ENCODE data around the gene TIMP1. TPM values are rescaled to one million over a fixed set of nuclear protein-coding genes. Genes with fewer than 3 reads are reported as not detected.

The TIMP1 gene
- total RNA-seq, 2 donors from 2014 or later, result 31.5 to 71.2 TPM

DNA sequence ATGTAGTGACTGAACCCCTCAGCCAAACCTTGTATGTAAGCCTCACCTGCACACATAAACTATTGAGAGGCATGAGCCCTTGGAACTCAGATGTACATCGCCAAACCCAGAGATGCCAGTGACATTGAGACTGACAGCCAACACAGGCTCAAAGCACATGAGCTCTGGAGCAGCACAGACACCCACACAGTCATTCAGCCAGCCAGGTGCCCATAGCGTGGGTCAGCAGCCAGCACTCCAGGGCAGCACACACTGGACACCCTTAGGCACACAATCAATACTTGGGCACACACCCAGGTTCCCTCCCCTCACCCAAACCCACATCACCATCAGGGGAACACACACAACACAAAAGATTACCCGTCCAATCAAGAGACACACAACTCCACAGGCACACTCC, 4.3 kb upstream of the TIMP1 start:
- H3K27ac Mint-ChIP-seq, result no peak overlapping the region
- no peaks in the 10 kb centered on the region for H3K36me3 Mint-ChIP-seq (ENCODE audit: insufficient read depth in 2 of 2)

DNA sequence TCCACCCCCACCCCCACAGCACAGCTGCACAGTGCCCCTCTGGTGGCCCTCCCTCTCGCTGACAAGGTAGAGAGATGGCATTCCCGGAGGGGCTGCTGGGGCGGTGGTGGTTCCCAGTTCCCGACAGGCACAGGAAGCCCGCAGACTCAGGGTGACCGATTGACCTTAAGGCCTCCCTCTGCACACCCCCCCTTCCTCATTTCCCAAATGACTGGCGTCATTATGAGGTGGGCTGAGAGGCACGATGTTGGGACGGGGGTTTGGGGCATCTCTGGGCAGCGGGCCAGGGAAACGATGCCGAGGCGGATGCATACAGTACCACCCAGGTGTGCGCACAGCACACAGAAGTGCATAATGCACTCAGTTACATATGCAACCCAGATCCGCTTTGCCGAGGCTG, 3.5 kb upstream of the TIMP1 start:
- no peak for ATAC-seq (replicated peaks in 1 of 2)
- Mint-ChIP-seq H3K4me3 (peak overlapping the region in 1 of 2 donors; percentile 66), H3K4me1 (ENCODE audit: low read depth) (peaks cover 43% of the 10 kb centered on the region), H3K36me3 (ENCODE audit: insufficient read depth in 2 of 2) (no peaks in the 10 kb centered on the region), H3K9me3 (no peaks in the 10 kb centered on the region), H3K27ac (no peak overlapping the region), H3K27me3 (ENCODE audit: low read depth) (peaks cover 24% of the 10 kb centered on the region)
- DNase-seq, result no peak

More for the DNA sequence above, 4.3 kb upstream of the TIMP1 start:
- H3K4me3 Mint-ChIP-seq, result no peak overlapping the region
- peaks cover 31% of the 10 kb centered on the region for H3K27me3 Mint-ChIP-seq (ENCODE audit: low read depth)
- ATAC-seq (replicated peaks in 1 of 2) (no peak), DNase-seq (no peak)
- H3K9me3 Mint-ChIP-seq, result no peaks in the 10 kb centered on the region
- peaks cover 45% of the 10 kb centered on the region for H3K4me1 Mint-ChIP-seq (ENCODE audit: low read depth)

DNA sequence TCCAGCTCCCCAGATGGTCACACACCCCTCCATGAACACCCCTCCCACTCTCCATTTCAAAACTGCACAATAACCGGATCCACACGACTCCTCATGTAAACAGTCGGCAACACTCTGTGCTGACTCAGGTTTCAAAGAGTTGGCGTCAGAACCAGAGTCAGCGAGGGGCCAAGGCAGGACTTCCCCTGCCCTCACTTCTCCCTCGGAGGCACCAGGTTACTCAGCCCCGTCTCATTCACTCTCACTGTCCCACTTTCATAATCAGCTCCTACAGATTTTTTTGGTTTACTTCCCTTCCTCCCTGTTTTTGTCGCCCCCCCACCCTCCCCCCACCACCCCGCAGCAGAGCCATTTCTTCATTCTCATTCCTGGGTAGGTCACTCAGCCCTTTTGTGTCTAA, 2.7 kb upstream of the TIMP1 start:
- Mint-ChIP-seq H3K4me3 (peak overlapping the region; percentile 66 to 67), H3K4me1 (ENCODE audit: low read depth) (peaks cover 46% of the 10 kb centered on the region), H3K27me3 (ENCODE audit: low read depth) (peaks cover 23% of the 10 kb centered on the region), H3K9me3 (no peaks in the 10 kb centered on the region), H3K36me3 (ENCODE audit: insufficient read depth in 2 of 2) (no peaks in the 10 kb centered on the region), H3K27ac (no peak overlapping the region)
- ATAC-seq (replicated peaks in 1 of 2), result peak; percentile 70 to 83
- peak; percentile 61 to 67 for DNase-seq

DNA sequence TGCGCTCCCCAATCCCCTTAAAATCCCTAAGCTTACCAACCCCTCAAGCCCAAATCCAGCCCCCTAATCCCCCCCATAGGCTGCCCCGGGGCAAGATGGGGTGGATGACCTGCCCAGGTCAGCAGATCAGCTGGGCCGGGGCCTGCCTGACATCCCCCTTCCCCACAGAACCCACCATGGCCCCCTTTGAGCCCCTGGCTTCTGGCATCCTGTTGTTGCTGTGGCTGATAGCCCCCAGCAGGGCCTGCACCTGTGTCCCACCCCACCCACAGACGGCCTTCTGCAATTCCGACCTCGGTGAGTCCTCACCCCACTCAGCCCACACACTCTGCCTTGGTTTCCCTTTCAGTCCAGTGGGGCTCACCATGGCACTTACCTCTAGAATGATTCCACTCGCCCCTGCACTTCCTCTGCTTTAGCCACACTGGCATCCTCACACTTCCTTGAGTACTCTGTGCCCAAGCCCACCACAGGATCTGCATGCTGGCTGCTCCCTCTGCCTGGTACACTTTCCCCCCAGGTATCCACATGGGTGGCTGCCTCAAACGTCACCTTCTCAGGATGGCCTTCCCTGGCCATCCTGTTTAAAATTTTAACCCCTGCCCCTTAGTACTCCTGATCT, 1.1 kb downstream of the TIMP1 start:
- ATAC-seq (replicated peaks in 1 of 2) (no peak), DNase-seq (no peak)
- no peaks in the 10 kb centered on the region for H3K36me3 Mint-ChIP-seq (ENCODE audit: insufficient read depth in 2 of 2)
- peaks cover 41% of the 10 kb centered on the region for H3K4me1 Mint-ChIP-seq (ENCODE audit: low read depth)
- H3K9me3 Mint-ChIP-seq, result no peaks in the 10 kb centered on the region
- H3K27ac Mint-ChIP-seq, result peak overlapping the region; percentile 53
- peak overlapping the region; percentile 57 to 88 for H3K4me3 Mint-ChIP-seq
- peaks cover 3% of the 10 kb centered on the region for H3K27me3 Mint-ChIP-seq (ENCODE audit: low read depth)

DNA sequence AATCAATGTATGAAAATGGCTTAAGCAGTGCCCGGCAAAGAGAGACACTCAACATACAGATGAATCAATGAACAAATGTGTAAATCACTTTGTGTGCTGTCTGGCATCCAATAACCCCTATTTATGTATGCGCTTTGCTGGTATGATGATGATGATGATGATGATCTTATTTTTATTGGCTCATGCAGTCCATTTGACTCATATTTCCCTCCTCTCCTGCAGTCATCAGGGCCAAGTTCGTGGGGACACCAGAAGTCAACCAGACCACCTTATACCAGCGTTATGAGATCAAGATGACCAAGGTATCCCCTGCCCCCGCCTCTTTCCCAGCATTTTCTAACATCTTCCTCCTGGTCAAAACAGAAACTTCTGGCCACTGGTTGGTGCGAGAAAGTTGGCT, 2.5 kb downstream of the TIMP1 start:
- Mint-ChIP-seq H3K4me3 (no peak overlapping the region), H3K36me3 (ENCODE audit: insufficient read depth in 2 of 2) (no peaks in the 10 kb centered on the region)
- no peak for ATAC-seq (replicated peaks in 1 of 2)

DNA sequence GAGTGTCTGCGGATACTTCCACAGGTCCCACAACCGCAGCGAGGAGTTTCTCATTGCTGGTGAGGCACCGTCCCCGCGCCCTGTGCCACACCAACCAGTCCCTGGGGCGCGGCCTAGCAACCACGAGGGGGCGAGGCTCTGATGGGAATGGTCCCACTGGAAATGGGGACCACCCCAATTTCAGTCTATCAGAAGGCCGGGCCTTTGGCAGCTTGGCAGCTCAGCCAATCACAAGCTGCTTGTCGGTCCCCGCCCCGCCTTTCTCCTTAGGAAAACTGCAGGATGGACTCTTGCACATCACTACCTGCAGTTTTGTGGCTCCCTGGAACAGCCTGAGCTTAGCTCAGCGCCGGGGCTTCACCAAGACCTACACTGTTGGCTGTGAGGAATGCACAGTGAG, 3.0 kb downstream of the TIMP1 start:
- ATAC-seq (replicated peaks in 1 of 2) (no peak), DNase-seq (no peak)
- Mint-ChIP-seq H3K36me3 (ENCODE audit: insufficient read depth in 2 of 2) (no peaks in the 10 kb centered on the region), H3K27ac (no peak overlapping the region), H3K4me3 (no peak overlapping the region), H3K4me1 (ENCODE audit: low read depth) (peaks cover 25% of the 10 kb centered on the region), H3K27me3 (ENCODE audit: low read depth) (no peaks in the 10 kb centered on the region), H3K9me3 (no peaks in the 10 kb centered on the region)

More for the DNA sequence above, 2.5 kb downstream of the TIMP1 start:
- H3K27ac Mint-ChIP-seq, result no peak overlapping the region
- peaks cover 29% of the 10 kb centered on the region for H3K4me1 Mint-ChIP-seq (ENCODE audit: low read depth)
- H3K27me3 Mint-ChIP-seq (ENCODE audit: low read depth), result no peaks in the 10 kb centered on the region
- H3K9me3 Mint-ChIP-seq, result no peaks in the 10 kb centered on the region
- DNase-seq, result no peak

DNA sequence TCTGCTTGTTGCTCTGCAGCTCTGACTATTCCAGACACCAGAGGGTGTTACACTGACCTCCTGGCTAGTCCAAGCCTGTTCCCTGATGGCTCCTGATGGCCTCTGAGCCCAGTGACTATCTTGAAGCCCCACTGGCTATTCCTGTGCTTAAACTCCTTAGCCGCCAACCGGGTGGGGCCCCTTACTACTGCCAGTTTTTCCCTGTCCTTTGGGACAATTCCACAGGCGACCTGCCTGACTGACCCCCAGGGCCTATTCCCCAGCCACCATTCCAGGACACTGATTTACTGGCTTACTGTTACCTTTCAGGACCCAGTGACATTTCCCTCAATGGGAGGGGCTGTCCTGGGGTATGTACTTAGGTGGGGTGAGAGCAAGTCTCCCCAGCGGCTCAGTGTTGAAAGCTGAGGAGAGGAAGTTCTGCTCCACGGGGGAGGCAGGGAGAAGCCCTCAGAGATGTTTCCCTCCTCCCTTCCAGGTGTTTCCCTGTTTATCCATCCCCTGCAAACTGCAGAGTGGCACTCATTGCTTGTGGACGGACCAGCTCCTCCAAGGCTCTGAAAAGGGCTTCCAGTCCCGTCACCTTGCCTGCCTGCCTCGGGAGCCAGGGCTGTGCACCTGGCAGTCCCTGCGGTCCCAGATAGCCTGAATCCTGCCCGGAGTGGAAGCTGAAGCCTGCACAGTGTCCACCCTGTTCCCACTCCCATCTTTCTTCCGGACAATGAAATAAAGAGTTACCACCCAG, 4.0 kb downstream of the TIMP1 start:
- ATAC-seq (replicated peaks in 1 of 2) (no peak), DNase-seq (no peak)
- no peaks in the 10 kb centered on the region for H3K36me3 Mint-ChIP-seq (ENCODE audit: insufficient read depth in 2 of 2)
- H3K27me3 Mint-ChIP-seq (ENCODE audit: low read depth), result no peaks in the 10 kb centered on the region
- H3K27ac Mint-ChIP-seq, result no peak overlapping the region
- no peak overlapping the region for H3K4me3 Mint-ChIP-seq
- no peaks in the 10 kb centered on the region for H3K9me3 Mint-ChIP-seq
- H3K4me1 Mint-ChIP-seq (ENCODE audit: low read depth), result peaks cover 23% of the 10 kb centered on the region

DNA sequence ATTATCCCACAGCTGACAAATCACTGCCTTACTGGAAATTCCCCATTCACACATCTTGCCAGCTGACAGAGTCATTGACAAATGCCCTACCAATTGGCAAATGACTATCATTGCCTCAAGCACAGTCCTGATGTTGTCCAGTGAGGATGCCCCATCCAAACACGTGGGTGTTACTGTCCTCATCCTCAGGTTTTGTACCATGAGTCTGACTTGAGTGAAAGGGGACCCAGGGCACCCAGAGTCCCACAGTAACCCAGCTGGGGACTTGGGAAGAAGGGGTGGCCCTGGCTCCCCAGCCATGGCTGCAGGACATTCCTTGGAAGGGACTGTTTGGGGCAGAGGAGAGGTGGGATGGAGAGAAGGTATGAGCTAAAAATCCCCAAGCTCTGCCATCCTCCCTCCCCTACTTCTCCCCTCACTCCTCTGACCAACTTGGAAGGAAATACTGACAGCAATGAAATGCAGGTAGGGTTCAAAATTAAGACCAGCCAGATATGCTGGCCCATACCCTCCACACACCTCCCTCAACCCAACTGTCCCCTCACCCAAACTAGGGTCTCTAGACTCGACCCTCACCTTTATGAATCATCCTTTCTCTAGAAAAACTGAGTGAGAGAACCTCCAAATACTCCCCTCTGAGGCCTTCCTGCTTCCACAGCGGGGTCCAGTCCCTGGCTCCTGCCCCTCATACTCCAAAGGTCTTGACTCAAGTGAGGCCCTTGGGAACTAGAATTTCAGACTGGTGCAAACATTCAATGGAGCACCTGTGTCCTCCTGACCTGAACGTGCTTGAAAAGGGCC, 5.1 kb downstream of the TIMP1 start:
- peaks cover 12% of the 10 kb centered on the region for H3K4me1 Mint-ChIP-seq (ENCODE audit: low read depth)
- ATAC-seq (replicated peaks in 1 of 2), result no peak

DNA sequence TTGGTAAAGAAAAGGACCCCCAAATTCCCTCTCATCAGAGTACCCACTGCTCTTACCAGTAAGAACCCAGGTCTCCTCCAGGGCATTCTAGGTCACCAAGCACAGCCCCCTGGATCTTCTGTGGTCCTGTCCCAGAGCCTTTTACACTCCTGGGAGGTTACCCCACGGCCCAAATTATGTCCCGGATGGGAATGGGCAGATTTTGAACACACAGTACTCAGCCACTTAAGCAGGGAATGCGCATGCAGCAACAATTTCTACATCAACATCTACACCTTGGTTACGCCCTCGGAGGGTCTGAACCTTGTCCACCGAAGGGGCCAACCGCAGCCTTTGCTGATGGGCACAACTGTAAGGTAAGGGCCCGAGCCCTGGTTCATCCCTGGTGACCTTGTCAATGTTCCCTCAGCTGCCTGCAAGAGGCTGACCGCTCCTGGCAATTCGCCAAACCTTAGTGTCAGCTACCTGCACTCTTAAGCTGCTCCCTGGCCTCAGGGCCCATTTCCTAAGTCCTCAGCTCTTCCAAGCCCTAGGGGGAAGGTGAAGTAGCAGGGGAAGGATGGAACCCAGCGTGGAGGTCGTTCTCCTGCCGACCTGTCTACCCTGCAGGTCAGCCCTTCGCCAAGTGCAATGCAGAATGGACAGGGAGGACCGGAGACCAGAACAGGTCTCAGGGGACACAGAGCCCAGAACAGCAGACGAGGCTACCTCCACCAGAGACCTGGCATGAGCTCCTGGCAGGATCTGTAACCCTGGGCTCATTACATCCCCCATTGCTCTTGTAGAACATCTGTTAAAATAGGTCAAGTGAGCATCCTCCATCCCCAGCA, 5.9 kb downstream of the TIMP1 start:
- DNase-seq (no peak), ATAC-seq (replicated peaks in 1 of 2) (no peak)
- no peak overlapping the region for H3K27ac Mint-ChIP-seq
- no peaks in the 10 kb centered on the region for H3K9me3 Mint-ChIP-seq
- no peak overlapping the region for H3K4me3 Mint-ChIP-seq
- H3K27me3 Mint-ChIP-seq (ENCODE audit: low read depth), result no peaks in the 10 kb centered on the region
- H3K4me1 Mint-ChIP-seq (ENCODE audit: low read depth), result peaks cover 9% of the 10 kb centered on the region
- no peaks in the 10 kb centered on the region for H3K36me3 Mint-ChIP-seq (ENCODE audit: insufficient read depth in 2 of 2)

More for the DNA sequence above, 5.1 kb downstream of the TIMP1 start:
- no peaks in the 10 kb centered on the region for H3K27me3 Mint-ChIP-seq (ENCODE audit: low read depth)
- no peaks in the 10 kb centered on the region for H3K36me3 Mint-ChIP-seq (ENCODE audit: insufficient read depth in 2 of 2)
- no peak overlapping the region for H3K4me3 Mint-ChIP-seq
- no peak overlapping the region for H3K27ac Mint-ChIP-seq
- DNase-seq, result no peak
- H3K9me3 Mint-ChIP-seq, result no peaks in the 10 kb centered on the region

DNA sequence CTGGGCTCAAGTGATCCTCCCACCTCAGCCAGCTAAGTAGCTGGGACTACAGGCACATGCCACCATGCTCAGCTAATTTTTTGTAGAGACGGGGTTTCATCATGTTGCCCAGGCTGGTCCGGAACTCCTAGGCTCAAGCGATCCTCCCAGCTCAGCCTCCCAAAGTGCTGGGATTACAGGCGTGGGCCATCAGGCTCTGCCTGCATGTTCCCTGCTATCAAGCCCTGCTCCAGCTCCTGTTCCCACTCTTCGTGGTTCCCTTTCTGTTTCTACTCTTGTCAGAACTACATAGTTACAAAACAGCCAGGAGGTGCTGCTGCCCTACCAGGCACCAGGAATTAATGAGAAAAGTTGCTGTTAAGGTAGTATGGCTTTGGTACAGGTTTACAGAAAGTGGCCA, 8.7 kb downstream of the TIMP1 start:
- no peak for DNase-seq
- Mint-ChIP-seq H3K4me1 (ENCODE audit: low read depth) (no peaks in the 10 kb centered on the region), H3K9me3 (no peaks in the 10 kb centered on the region), H3K4me3 (no peak overlapping the region), H3K36me3 (ENCODE audit: insufficient read depth in 2 of 2) (peaks cover 0 to 2% of the 10 kb centered on the region in 2 donors), H3K27ac (no peak overlapping the region), H3K27me3 (ENCODE audit: low read depth) (no peaks in the 10 kb centered on the region)
- no peak for ATAC-seq (replicated peaks in 1 of 2)

DNA sequence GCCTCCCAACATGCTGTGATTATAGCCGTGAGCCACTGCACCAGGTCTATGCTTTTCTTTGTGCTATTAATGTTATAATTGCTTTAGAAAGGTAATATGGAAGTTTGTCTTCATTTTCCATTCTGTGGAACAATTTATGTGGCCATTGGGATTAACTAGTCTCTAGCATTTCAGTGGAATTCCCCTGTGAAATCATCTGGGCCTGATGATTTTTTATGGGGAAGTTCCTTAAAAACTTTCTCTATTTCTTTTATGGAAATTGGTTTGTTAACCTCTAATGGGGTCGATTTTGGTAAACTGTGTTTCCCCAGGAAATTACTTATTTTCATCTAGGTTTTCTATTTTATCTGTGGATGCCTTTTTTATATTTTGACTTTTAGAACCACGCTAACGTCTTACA, 11.3 kb downstream of the TIMP1 start:
- Mint-ChIP-seq H3K36me3 (ENCODE audit: insufficient read depth in 2 of 2) (peaks cover 5 to 9% of the 10 kb centered on the region in 2 donors), H3K9me3 (peaks cover 4 to 7% of the 10 kb centered on the region in 2 donors), H3K4me1 (ENCODE audit: low read depth) (no peaks in the 10 kb centered on the region), H3K27me3 (ENCODE audit: low read depth) (no peaks in the 10 kb centered on the region), H3K4me3 (no peak overlapping the region), H3K27ac (no peak overlapping the region)
- DNase-seq (no peak), ATAC-seq (replicated peaks in 1 of 2) (no peak)

DNA sequence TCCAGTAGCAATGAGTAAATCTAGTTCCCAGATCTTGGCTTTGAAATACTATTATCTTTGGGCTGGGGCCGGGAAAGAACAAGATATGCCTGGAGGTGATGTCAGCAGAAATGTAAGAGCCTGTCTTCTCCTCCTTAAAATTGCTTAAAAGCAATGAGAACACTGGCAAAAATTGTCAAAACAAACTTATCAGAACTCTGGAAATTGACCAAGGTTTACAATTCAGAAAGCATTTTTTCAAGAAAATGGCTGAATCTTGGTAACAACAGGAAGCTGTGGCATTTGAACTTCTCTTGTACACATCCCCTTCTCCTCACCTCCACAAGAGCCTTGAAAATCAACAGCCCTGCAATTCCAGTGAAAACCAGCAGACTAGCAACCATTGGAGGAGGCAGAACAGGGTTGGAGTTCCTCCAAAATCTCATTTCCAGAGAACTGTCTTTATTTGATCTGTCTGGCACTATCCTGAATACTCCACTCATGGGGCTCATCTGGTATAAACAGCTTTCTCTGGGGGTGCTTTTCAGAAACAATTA, 13.5 kb downstream of the TIMP1 start:
- H3K4me1 Mint-ChIP-seq (ENCODE audit: low read depth), result no peaks in the 10 kb centered on the region
- H3K36me3 Mint-ChIP-seq (ENCODE audit: insufficient read depth in 2 of 2), result peaks cover 5 to 9% of the 10 kb centered on the region in 2 donors
- peak overlapping the region; percentile 72 for H3K27ac Mint-ChIP-seq
- peaks cover 8% of the 10 kb centered on the region for H3K27me3 Mint-ChIP-seq (ENCODE audit: low read depth)
- no peak for ATAC-seq (replicated peaks in 1 of 2)
- peaks cover 4 to 7% of the 10 kb centered on the region in 2 donors for H3K9me3 Mint-ChIP-seq
- H3K4me3 Mint-ChIP-seq, result no peak overlapping the region
- no peak for DNase-seq

All from activated T-cell treated with anti-CD3 and anti-CD28 coated beads, Interleukin-2, amount 50 U/mL, for 72 hours (primary cell).